ENCODE results near the gene GMPR. TPM values are rescaled to one million over a fixed set of nuclear protein-coding genes. Genes with fewer than 3 reads are reported as not detected.

Gene GMPR
- total RNA-seq, 1 experiment from 2014 or later: 24.0 TPM

DNA sequence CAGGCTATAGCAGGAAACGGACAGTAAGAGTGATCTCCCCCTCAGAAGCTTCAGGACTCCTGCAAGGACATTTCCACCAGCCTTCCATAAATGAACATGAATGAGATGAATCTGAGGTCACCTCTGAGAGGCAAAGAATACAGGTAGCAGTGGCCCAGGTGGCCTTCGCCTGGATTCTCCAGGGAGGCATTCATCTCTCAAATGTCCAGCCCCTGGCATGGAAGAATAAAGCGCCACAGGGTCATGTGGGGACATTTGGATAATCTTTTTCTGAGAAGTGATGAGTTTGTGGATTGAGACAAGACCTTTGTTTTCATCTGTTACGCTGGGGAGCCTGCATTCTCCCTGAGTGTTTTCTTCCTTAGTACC, 2.9 kb downstream of the GMPR start:
- ChIA-PET POLR2A (no interaction called here), RAD21 (ENCODE audit: low non-redundant PET in 1 of 2, low total read pairs in 2 of 2, uncharacterized antibody in 2 of 2, unreplicated experiment in 2 of 2) (no interaction called here), CTCF (no interaction called here)
- no peaks in the 10 kb centered on the region for H3K36me3 ChIP-seq (ENCODE audit: control insufficient read depth in 1 of 2, insufficient read depth in 2 of 2, low read length in 2 of 2)
- H2AFZ ChIP-seq (ENCODE audit: low read depth, low read length, poor library complexity, severe bottlenecking): no peak overlapping the region
- no peak for TF ChIP-seq ATF3 (IDR thresholded peaks at IDR 0.05)
- TF ChIP-seq YY1 (IDR thresholded peaks at IDR 0.05; ENCODE audit: extremely low read depth, insufficient replicate concordance, low read depth, low read length): no peak
- TF ChIP-seq SRF (IDR thresholded peaks at IDR 0.05; ENCODE audit: low read depth): no peak
- TF ChIP-seq ZFX (IDR thresholded peaks at IDR 0.05): no peak
- no peak for TF ChIP-seq EGR1 (IDR thresholded peaks at IDR 0.05; ENCODE audit: low read depth)
- no peak for TF ChIP-seq TCF7L2 (IDR thresholded peaks at IDR 0.05; ENCODE audit: borderline replicate concordance, extremely low read depth, insufficient read depth, insufficient read length)
- no peak for TF ChIP-seq SIN3A (IDR thresholded peaks at IDR 0.05; ENCODE audit: low read depth)
- no peak for TF ChIP-seq POLR2AphosphoS5 (IDR thresholded peaks at IDR 0.05; ENCODE audit: low read depth, low read length)
- TF ChIP-seq CTCF (IDR thresholded peaks at IDR 0.05 in 2 of 3, conservative IDR thresholded peaks at IDR 0.05 in 1 of 3; ENCODE audit: borderline replicate concordance in 1 of 3, insufficient read depth in 1 of 3, low read depth in 2 of 3, low read length in 2 of 3): no peak
- no peak for TF ChIP-seq CBX3 (IDR thresholded peaks at IDR 0.05; ENCODE audit: low read depth)
- TF ChIP-seq FOSL1 (IDR thresholded peaks at IDR 0.05; ENCODE audit: low read depth): no peak
- TF ChIP-seq CEBPB (IDR thresholded peaks at IDR 0.05; ENCODE audit: low read depth): no peak
- no peak for TF ChIP-seq ELF1 (IDR thresholded peaks at IDR 0.05; ENCODE audit: borderline replicate concordance, low read depth)
- TF ChIP-seq SP1 (IDR thresholded peaks at IDR 0.05; ENCODE audit: low read depth): no peak
- no peak for TF ChIP-seq JUND (IDR thresholded peaks at IDR 0.05)
- no peak for TF ChIP-seq RAD21 (IDR thresholded peaks at IDR 0.05; ENCODE audit: low read depth)
- TF ChIP-seq ZBTB33 (IDR thresholded peaks at IDR 0.05; ENCODE audit: extremely low read depth, insufficient replicate concordance, low read length): no peak
- no peak for TF ChIP-seq EZH2 (IDR thresholded peaks at IDR 0.05)
- no peak for TF ChIP-seq REST (IDR thresholded peaks at IDR 0.05; ENCODE audit: low read depth)
- TF ChIP-seq EZH2phosphoT487 (IDR thresholded peaks at IDR 0.05; ENCODE audit: borderline replicate concordance): no peak
- H3K9me3 ChIP-seq (ENCODE audit: control insufficient read depth in 1 of 2, insufficient read depth in 1 of 2, low read depth in 1 of 2, low read length in 2 of 2): no peaks in the 10 kb centered on the region
- BruUV-seq (replicated peaks): no TSS peak
- no peak overlapping the region for H3K27ac ChIP-seq (ENCODE audit: low read depth, low read length)
- intact Hi-C loops (cut with micrococcal nuclease): no loop called here
- H3K9me2 ChIP-seq (ENCODE audit: insufficient read depth): no peaks in the 10 kb centered on the region
- no peak overlapping the region for H3K9ac ChIP-seq (ENCODE audit: low read length)
- DNase-seq (ENCODE audit: low read depth, low spot score) (no peak), ATAC-seq (no peak)
- H3K79me2 ChIP-seq (ENCODE audit: insufficient read depth, low read length): peaks cover 7% of the 10 kb centered on the region; the same call in 1 of the 2 replicates
- no peak overlapping the region for H3K4me3 ChIP-seq (replicated peaks in 1 of 2; ENCODE audit: low read depth in 1 of 2, low read length in 2 of 2)
- H3K4me2 ChIP-seq (ENCODE audit: low read length): no peak overlapping the region
- H4K20me1 ChIP-seq (ENCODE audit: insufficient read depth): no peaks in the 10 kb centered on the region
- H3K27me3 ChIP-seq (ENCODE audit: insufficient read depth, low read length): no peaks in the 10 kb centered on the region
- peaks cover 10 to 15% of the 10 kb centered on the region in 2 experiments for H3K4me1 ChIP-seq (ENCODE audit: control insufficient read depth in 1 of 2, insufficient read depth in 2 of 2, low read length in 2 of 2)
